H54 (cell line): ENCODE data around the gene GGT6.
"Not testable (repeated sequence)": the region's sequence is repeated elsewhere in the genome, so short reads cannot be mapped to it uniquely, and the experiment has no call there.

Experiments
- DNase-seq: peaks from one replicate; pipeline ENCODE4 v3.0.0; 2011; ENCODE audit warnings: low spot score, mixed read lengths; ENCODE audit not compliant: insufficient read length
- FAIRE-seq: peaks from 3 replicates; lab custom pipeline; 2011; peaks lifted over from hg19 to GRCh38; lab: Jason Lieb, UNC
- POLR2A ChIP-seq: IDR thresholded peaks from 2 replicates; pipeline ENCODE4 v1.6.1; 2011; ENCODE audit warnings: low read depth, mild to moderate bottlenecking, low read length

The GGT6 gene

GRCh38 chr17:4560421-4560820, at the start of gene GGT6:
Gene GGT6, minus strand, starts transcription at chr17:4560577. Its CDS starts 56 bp downstream, at chr17:4560521.
- TF ChIP-seq POLR2A = no peak
- DNase-seq (no peak), FAIRE-seq (no peak)

DNA sequence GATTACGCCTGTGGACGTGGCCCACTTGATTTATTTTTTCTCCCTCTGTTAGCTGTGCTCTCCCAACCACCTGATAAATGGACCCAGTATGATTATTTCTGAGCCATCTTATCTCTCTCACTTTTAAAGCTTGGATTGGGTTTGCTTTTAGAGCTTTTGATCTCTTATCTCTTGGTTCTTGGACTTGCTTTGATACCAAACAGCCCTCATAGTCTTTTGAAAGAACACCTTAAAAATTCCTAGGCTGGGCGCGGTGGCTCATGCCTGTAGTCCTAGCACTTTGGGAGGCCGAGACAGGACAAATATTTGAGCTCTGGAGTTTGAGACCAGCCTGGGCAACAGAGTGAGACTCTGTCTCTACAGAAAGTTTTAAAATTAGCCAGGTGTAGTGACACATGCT, 49.8 kb upstream of the GGT6 start:
- DNase-seq = no peak
- no peak for TF ChIP-seq POLR2A
- no peak for FAIRE-seq

- TF ChIP-seq POLR2A = no peak
- no peak for DNase-seq
- FAIRE-seq = no peak
These were observed 49.4 kb upstream of the GGT6 start for GRCh38 chr17:4609761-4610160.

- FAIRE-seq (no peak), DNase-seq (no peak)
- no peak for TF ChIP-seq POLR2A
These were observed 47.4 kb upstream of the GGT6 start for GRCh38 chr17:4607773-4608187.

DNA sequence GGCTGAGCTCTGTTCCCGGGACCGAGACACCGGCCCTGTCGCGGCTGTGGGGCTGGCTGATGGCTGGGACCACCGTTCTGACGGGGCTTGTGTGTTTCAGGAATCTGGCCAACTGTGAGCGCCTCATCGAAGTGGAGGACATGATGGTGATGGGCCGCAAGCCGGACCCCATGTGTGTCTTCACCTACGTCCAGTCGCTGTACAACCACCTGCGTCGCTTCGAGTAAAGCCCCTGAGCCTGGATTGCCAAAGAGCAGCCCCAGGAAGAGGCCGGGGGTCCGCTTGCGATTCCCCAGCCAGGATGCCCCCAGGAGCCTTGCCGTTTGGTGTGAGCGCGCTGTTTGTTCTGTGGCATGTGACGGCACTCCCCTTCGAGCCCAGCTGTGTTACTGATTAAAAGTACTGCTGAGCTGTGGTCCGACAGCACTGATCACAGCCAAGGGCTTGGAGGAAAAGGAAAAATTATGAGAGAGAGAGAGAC, 46.9 kb upstream of the GGT6 start:
- DNase-seq = no peak
- no peak for FAIRE-seq
- TF ChIP-seq POLR2A = no peak

- DNase-seq = no peak
- TF ChIP-seq POLR2A = no peak
- FAIRE-seq = no peak
These were observed 45.4 kb upstream of the GGT6 start for GRCh38 chr17:4605826-4606225.

GRCh38 chr17:4604736-4605135, 44.4 kb upstream of the GGT6 start:
- not testable (repeated sequence) for FAIRE-seq

GRCh38 chr17:4604111-4604644, 43.8 kb upstream of the GGT6 start:
- FAIRE-seq (no peak), DNase-seq (no peak)
- no peak for TF ChIP-seq POLR2A

More at GRCh38 chr17:4604736-4605135, 44.4 kb upstream of the GGT6 start:
- DNase-seq = not testable (repeated sequence)

DNA sequence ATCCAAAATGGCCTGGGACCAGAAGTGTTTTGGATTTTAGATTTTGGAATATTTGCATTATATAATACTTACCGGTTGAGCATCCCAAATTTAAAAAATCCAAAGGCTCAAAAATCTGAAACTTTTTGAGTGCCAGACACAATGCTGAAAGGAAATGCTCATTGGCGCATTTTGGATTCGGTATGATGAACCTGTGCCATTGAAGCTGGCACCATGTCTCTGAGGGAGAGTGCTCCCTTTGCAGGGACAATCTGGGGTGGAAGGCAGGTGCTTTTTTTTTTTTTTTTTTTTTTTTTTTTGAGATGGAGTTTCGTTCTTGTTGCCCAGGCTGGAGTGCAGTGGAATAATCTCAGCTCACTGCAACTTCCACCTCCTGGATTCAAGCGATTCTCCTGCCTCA, 41.7 kb upstream of the GGT6 start:
- no peak for TF ChIP-seq POLR2A
- FAIRE-seq (no peak), DNase-seq (no peak)

- DNase-seq = no peak
- FAIRE-seq = no peak
- TF ChIP-seq POLR2A = no peak
These were observed 40.9 kb upstream of the GGT6 start for GRCh38 chr17:4601326-4601725.

GRCh38 chr17:4600563-4600962, 40.2 kb upstream of the GGT6 start:
- DNase-seq = no peak

DNA sequence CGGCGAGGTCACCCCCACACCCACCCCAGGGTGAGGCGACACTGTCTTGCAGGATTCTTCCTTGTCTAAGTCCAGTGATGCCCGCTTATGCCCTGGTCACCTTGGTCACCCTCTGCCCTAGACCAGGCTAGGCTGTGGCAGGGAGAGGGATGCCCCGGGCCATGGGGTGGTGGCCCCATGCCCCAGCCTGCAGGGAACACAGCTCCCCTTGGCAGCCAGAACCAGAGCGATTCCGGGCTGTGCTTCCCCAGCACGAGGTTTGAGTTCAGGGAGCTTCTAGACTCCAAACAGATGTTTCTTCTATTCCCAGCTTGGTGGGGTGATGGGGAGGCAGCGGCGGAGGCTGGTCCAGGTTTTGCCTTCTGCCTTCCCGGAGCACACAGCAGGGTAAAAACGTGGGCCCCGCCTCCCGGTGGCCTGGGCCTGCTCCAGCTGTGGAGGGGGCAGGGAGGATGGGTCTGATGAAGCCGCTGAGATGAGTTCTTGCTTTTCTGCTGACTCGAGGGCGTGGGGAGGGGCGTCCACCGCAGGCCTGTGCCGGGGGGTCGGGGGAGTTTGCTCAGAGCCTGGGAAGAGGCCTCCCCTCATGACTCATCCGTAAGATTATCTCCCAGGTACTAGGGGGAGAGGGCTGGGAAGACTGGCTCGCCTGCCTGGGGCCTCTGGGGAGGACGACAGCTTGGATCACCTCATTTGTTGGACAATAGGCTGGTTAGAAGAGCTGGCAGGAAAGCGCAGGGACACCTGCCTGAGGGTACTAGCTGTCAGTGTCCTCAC, 39.3 kb upstream of the GGT6 start:
- no peak for TF ChIP-seq POLR2A
- FAIRE-seq = no peak
- DNase-seq = no peak

More at GRCh38 chr17:4600563-4600962, 40.2 kb upstream of the GGT6 start:
- no peak for TF ChIP-seq POLR2A
- no peak for FAIRE-seq

DNA sequence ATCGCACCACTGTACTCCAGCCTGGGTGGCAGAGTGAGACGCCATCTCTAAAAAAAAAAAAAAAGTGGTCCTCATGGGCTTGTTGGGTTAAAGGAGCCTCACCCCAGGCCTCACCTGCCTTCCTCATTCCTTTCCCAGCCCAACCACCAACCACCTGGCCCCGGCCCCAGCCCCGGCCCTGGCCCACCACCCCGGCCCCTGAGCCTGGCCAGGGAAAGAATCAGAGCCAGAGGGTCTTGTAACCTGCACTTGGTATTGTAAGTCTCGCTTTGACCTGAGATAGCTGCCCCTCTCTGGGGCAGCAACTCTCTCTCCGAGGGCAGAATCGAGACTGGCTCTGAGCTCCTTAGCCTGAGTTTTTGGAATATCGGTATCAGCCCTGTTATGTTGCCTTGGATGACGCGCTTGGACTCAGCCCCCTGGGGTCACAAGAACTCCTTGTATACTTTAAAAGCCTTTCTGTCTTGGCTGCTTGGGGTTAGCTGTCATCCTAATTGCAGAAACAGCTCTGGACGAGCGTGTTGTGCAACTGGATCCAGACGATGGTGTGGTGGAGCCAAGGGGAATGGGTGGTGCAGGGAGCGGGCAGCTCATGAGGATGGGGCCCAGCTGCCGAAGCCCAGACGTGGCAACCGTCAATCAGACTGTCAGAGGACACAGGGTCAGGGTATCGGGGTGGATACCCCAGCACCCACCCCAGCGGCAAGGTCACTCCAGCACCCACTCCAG, 38.6 kb upstream of the GGT6 start:
- DNase-seq (no peak), FAIRE-seq (no peak)
- TF ChIP-seq POLR2A = no peak

GRCh38 chr17:4597975-4598374, 37.6 kb upstream of the GGT6 start:
- no peak for TF ChIP-seq POLR2A
- DNase-seq (no peak), FAIRE-seq (no peak)
